ENCODE data around the gene DNAL4. TPM values are rescaled to one million over a fixed set of nuclear protein-coding genes. Genes with fewer than 3 reads are reported as not detected.

DNAL4 gene
- total RNA-seq, 4 donors from 2014 or later, result 21.8 to 27.7 (median 27.6) TPM

- H3K27ac ChIP-seq, result peak overlapping the region; percentile 5
- no peak for DNase-seq (ENCODE audit: low spot score in 2 of 2)
- TF ChIP-seq, protein P1, sequence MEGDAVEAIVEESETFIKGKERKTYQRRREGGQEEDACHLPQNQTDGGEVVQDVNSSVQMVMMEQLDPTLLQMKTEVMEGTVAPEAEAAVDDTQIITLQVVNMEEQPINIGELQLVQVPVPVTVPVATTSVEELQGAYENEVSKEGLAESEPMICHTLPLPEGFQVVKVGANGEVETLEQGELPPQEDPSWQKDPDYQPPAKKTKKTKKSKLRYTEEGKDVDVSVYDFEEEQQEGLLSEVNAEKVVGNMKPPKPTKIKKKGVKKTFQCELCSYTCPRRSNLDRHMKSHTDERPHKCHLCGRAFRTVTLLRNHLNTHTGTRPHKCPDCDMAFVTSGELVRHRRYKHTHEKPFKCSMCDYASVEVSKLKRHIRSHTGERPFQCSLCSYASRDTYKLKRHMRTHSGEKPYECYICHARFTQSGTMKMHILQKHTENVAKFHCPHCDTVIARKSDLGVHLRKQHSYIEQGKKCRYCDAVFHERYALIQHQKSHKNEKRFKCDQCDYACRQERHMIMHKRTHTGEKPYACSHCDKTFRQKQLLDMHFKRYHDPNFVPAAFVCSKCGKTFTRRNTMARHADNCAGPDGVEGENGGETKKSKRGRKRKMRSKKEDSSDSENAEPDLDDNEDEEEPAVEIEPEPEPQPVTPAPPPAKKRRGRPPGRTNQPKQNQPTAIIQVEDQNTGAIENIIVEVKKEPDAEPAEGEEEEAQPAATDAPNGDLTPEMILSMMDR (IDR thresholded peaks at IDR 0.05), result no peak
- no peak for TF ChIP-seq POLR2AphosphoS5 (IDR thresholded peaks at IDR 0.05)
- TF ChIP-seq POLR2A (IDR thresholded peaks at IDR 0.05), result no peak
- no peak for TF ChIP-seq EP300 (IDR thresholded peaks at IDR 0.05)
- WGBS, result 58% methylated on average over 4 of the region's 12 CpGs
- H3K27me3 ChIP-seq, result no peaks in the 10 kb centered on the region
- H3K9me3 ChIP-seq, result no peaks in the 10 kb centered on the region
- H3K4me3 ChIP-seq, result no peak overlapping the region
- H3K36me3 ChIP-seq, result peaks cover 65% of the 10 kb centered on the region
- H3K4me1 ChIP-seq, result peaks cover 64% of the 10 kb centered on the region
Measured at GRCh38 chr22:38751066-38751421, 42.9 kb downstream of the DNAL4 start.

GRCh38 chr22:38750638-38751037 is 43.3 kb downstream of the DNAL4 start:
- peaks cover 62% of the 10 kb centered on the region for H3K4me1 ChIP-seq
- DNase-seq (ENCODE audit: low spot score in 2 of 2), result no peak
- no peak overlapping the region for H3K4me3 ChIP-seq
- H3K36me3 ChIP-seq, result peaks cover 69% of the 10 kb centered on the region
- WGBS, result 84% methylated on average over 13 of the region's 17 CpGs
- no peak overlapping the region for H3K27ac ChIP-seq
- H3K9me3 ChIP-seq, result no peaks in the 10 kb centered on the region
- TF ChIP-seq POLR2AphosphoS5 (IDR thresholded peaks at IDR 0.05) (no peak), POLR2A (IDR thresholded peaks at IDR 0.05) (no peak), EP300 (IDR thresholded peaks at IDR 0.05) (no peak)
- TF ChIP-seq, protein P1 (IDR thresholded peaks at IDR 0.05), result no peak
- no peaks in the 10 kb centered on the region for H3K27me3 ChIP-seq

DNA sequence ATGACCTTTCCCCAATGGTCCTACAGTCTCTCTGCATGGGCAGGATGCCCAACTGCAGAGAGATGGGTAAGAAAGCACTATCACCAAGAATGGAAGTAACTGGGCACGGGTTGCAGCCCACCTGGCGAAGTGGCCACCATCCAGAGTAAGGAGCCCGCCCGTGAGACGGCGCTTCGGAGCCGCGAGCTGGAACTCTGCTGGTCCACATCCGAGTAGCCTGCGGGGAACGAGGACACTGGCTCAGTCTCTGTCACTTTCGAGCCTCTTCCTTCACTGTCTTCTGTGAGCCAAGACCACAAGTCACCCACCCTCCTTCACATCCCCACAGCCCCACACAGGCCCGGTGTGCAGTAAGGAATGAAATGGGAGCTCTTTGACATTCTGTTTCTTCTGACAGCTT is 43.8 kb downstream of the DNAL4 start:
- H3K4me1 ChIP-seq, result peaks cover 62% of the 10 kb centered on the region
- H3K27me3 ChIP-seq, result no peaks in the 10 kb centered on the region
- H3K9me3 ChIP-seq, result no peaks in the 10 kb centered on the region
- DNase-seq (ENCODE audit: low spot score in 2 of 2), result no peak
- no peak overlapping the region for H3K4me3 ChIP-seq
- 90% methylated on average over 12 of the region's 14 CpGs for WGBS
- TF ChIP-seq, protein P1 (IDR thresholded peaks at IDR 0.05), result no peak
- no peak for TF ChIP-seq POLR2A (IDR thresholded peaks at IDR 0.05)
- no peak for TF ChIP-seq POLR2AphosphoS5 (IDR thresholded peaks at IDR 0.05)
- no peak for TF ChIP-seq EP300 (IDR thresholded peaks at IDR 0.05)
- peaks cover 75% of the 10 kb centered on the region for H3K36me3 ChIP-seq
- H3K27ac ChIP-seq, result no peak overlapping the region

GRCh38 chr22:38748487-38749136 is 45.3 kb downstream of the DNAL4 start:
- WGBS, result 71% methylated on average over 4 of the region's 14 CpGs
- TF ChIP-seq POLR2AphosphoS5 (IDR thresholded peaks at IDR 0.05) (no peak), EP300 (IDR thresholded peaks at IDR 0.05) (no peak), POLR2A (IDR thresholded peaks at IDR 0.05) (no peak)
- TF ChIP-seq, protein P1 (IDR thresholded peaks at IDR 0.05), result no peak
- Histone ChIP-seq H3K4me1 (peaks cover 47% of the 10 kb centered on the region), H3K36me3 (peaks cover 89% of the 10 kb centered on the region), H3K4me3 (no peak overlapping the region), H3K27ac (no peak overlapping the region), H3K27me3 (no peaks in the 10 kb centered on the region), H3K9me3 (no peaks in the 10 kb centered on the region)
- no peak for DNase-seq (ENCODE audit: low spot score in 2 of 2)

DNA sequence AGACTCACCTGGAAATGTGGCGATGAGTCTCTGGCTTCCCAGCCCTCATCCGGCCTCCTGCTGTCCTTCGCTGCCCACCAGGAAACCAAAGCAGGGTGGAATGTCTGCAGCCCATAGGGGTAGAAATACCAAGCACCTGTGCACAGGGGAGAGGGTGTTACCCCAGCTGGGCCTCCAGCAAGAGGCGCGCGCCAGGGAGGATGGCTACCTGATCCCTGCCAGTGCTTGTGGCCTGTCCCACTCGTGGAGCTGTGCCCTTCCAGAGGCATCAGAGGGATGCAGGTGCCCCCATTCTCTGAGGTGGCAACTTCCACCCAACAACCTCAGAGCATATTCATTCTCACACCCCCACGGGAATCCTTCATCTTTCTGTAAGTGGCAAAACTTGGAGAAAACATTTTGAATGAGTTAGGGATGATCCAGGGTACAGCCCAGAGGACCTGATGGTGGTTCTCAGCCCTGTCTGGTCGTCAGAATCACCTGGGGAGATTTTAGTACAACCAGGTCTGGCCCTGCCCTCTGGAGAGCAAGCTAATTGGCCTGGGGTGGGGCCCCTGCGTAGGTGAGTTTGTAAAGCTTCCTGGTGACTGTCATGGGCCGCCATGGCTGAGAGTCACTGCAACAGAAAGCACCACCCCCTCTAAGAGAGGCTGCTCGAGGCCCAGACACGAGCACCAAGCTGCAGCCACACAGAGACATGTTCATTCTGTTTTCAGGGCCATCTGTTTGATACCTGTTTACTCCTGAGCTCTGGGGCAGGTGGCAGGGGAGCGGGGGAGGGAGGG is 48.1 kb downstream of the DNAL4 start:
- H3K9me3 ChIP-seq, result no peaks in the 10 kb centered on the region
- H3K4me1 ChIP-seq, result peaks cover 19% of the 10 kb centered on the region
- DNase-seq (ENCODE audit: low spot score in 2 of 2), result no peak
- H3K27ac ChIP-seq, result no peak overlapping the region
- WGBS, result 90% methylated on average over 11 of the region's 14 CpGs
- TF ChIP-seq EP300 (IDR thresholded peaks at IDR 0.05) (no peak), POLR2AphosphoS5 (IDR thresholded peaks at IDR 0.05) (no peak), POLR2A (IDR thresholded peaks at IDR 0.05) (no peak)
- TF ChIP-seq, protein P1 (IDR thresholded peaks at IDR 0.05), result no peak
- peaks cover 97% of the 10 kb centered on the region for H3K36me3 ChIP-seq
- no peaks in the 10 kb centered on the region for H3K27me3 ChIP-seq
- no peak overlapping the region for H3K4me3 ChIP-seq
